GM12878 (cell line): ENCODE data around the gene HTRA3. TPM values are rescaled to one million over a fixed set of nuclear protein-coding genes. Genes with fewer than 3 reads are reported as not detected.

Experiments
- ATAC-seq: fragments of 200-7000 bp; cut with Tn5 transposase; 3 replicates; pipeline ENCODE4 v1.9.1; 2020; ENCODE audit warnings: mild to moderate bottlenecking, moderate library complexity
- BruUV-seq: library from RNA; stranded (reverse); fragments of 400-500 nt; replicated peaks from 2 replicates; lab custom pipeline; 2021; lab: Mats Ljungman, UMichigan
- CTCF ChIA-PET: fragments of 300-600 bp; sonication (Branson Sonifier 250); formaldehyde crosslinking; extraction: SDS; loops from one replicate; lab custom pipeline; 2021; ENCODE audit warnings: inconsistent platforms; lab: Yijun Ruan, JAX
- POLR2A ChIA-PET: fragments of 350-600 bp; formaldehyde crosslinking; extraction: SDS; loops from one replicate; lab custom pipeline; 2021; ENCODE audit warnings: inconsistent platforms; lab: Charles Lee
- RAD21 ChIA-PET: fragments of 300-600 bp; sonication (Branson Sonifier 250); formaldehyde crosslinking; loops from one replicate; lab custom pipeline; 2023; ENCODE audit warnings: antibody characterized with exemption; ENCODE audit not compliant: unreplicated experiment; lab: Charles Lee
- SMC1A ChIA-PET: fragments of 300-600 bp; sonication (Branson Sonifier 250); formaldehyde crosslinking; loops from one replicate; lab custom pipeline; 2023; ENCODE audit not compliant: unreplicated experiment, uncharacterized antibody; lab: Charles Lee
- DNase-seq: peaks from one replicate; pipeline ENCODE4 v3.0.0-alpha.2; 2011; ENCODE audit warnings: low read depth, low spot score
- FAIRE-seq: peaks from 3 replicates; lab custom pipeline; 2011; peaks lifted over from hg19 to GRCh38; lab: Jason Lieb, UNC
- H2AFZ ChIP-seq: 2 replicates; pipeline ENCODE4 v1.6.0; 2011; ENCODE audit warnings: low read depth, low read length, control low read depth; ENCODE audit not compliant: control insufficient read depth
- H3K27ac ChIP-seq: 2 replicates; pipeline ENCODE4 v1.5.1; 2011; ENCODE audit warnings: control low read depth; ENCODE audit not compliant: control insufficient read depth, insufficient read depth
- H3K27me3 ChIP-seq, 2 experiments: replicated peaks in 1 of 2; 2 replicates each; pipeline versions ENCODE4 v1.6.0 to v1.6.1; 2011; ENCODE audit warnings: low read length in 1 of 2; ENCODE audit not compliant: control insufficient read depth in 2 of 2, insufficient read depth in 2 of 2
- H3K36me3 ChIP-seq, 2 experiments: 2 replicates each; pipeline ENCODE4 v1.5.1; 2011; ENCODE audit warnings: low read length in 1 of 2; ENCODE audit not compliant: control insufficient read depth in 2 of 2, insufficient read depth in 2 of 2
- H3K4me1 ChIP-seq: 2 replicates; pipeline ENCODE4 v1.6.1; 2011; ENCODE audit warnings: mild to moderate bottlenecking, low read length, moderate library complexity, mixed read lengths; ENCODE audit not compliant: control insufficient read depth, insufficient read depth
- H3K4me2 ChIP-seq: 2 replicates; pipeline ENCODE4 v1.6.0; 2011; ENCODE audit warnings: control low read depth; ENCODE audit not compliant: control insufficient read depth, insufficient read depth
- H3K4me3 ChIP-seq: fragments of 200-600 bp; sonication (generic); 2 replicates; pipeline ENCODE4 v1.5.1; 2016
- H3K79me2 ChIP-seq: 2 replicates; pipeline ENCODE4 v1.6.0; 2011; ENCODE audit warnings: low read length; ENCODE audit not compliant: control insufficient read depth, insufficient read depth
- H3K9ac ChIP-seq: 2 replicates; pipeline ENCODE4 v1.8.0; 2011; ENCODE audit warnings: low read length, control low read depth, mixed read lengths; ENCODE audit not compliant: control insufficient read depth, insufficient read depth
- H3K9me3 ChIP-seq: replicated peaks from 3 replicates; pipeline ENCODE4 v1.5.1; 2011; ENCODE audit warnings: mild to moderate bottlenecking, low read length; ENCODE audit not compliant: control insufficient read depth, insufficient read depth
- H4K20me1 ChIP-seq: 2 replicates; pipeline ENCODE4 v1.6.0; 2011; ENCODE audit not compliant: control insufficient read depth, insufficient read depth
- ZZZ3 ChIP-seq: IDR thresholded peaks from 2 replicates; pipeline ENCODE4 v1.6.1; 2011; ENCODE audit warnings: low read depth; ENCODE audit not compliant: control insufficient read depth, insufficient read length
- WGBS: methylation state at CpG from one replicate; pipeline ENCODE4 v1.1.6; 2016; ENCODE audit warnings: low lambda C conversion rate; ENCODE audit not compliant: insufficient replicate concordance, insufficient coverage; ENCODE audit errors: missing lambda C conversion rate; 5-methylcytosine and 5-hydroxymethylcytosine counted together
- in situ Hi-C: fragments of 300-500 bp; cut with MboI; formaldehyde crosslinking; loops from 9 replicates; pipeline ENCODE4 v1.14.3; 2018; ENCODE audit warnings: mixed read lengths
- intact Hi-C: fragments of 100-400 bp; cut with micrococcal nuclease; formaldehyde crosslinking; loops from one replicate; pipeline ENCODE4 v1.14.2; 2022; ENCODE audit not compliant: unreplicated experiment
- polyA plus RNA-seq, 11 experiments: library from polyadenylated mRNA; depleted of rRNA in 4 of 11; unstranded in 6 of 11; stranded (reverse) in 5 of 11; fragments of >200 nt; fragmentation: Nextera tagmentation in 4 of 11; fragmentation: Illumina TruSeq in 1 of 11; extraction: Ambion mirVana in 4 of 11; extraction: Trizol in 1 of 11; gene quantifications; 1 replicate in 1 of 11; 2 replicates in 10 of 11; pipeline versions ENCODE4 v1.2.1 to v1.2.3, GENCODE V29; 2011 to 2016; ENCODE audit warnings: inconsistent platforms in 2 of 11, missing spikeins in 2 of 11, low read depth in 1 of 11
- total RNA-seq, 4 experiments: library from RNA; depleted of rRNA in 3 of 4; stranded (reverse); fragments of >200 nt in 3 of 4; fragmentation: Illumina TruSeq in 1 of 4; extraction: Trizol in 1 of 4; gene quantifications; 2 replicates each; pipeline versions ENCODE4 v1.2.1 to v1.2.3, GENCODE V29; 2013 to 2021
- TF ChIP-seq, protein P1 (sequence below): fragments of 150-350 bp; IDR thresholded peaks from 2 replicates; pipeline ENCODE4 v1.6.1; 2016; ENCODE audit warnings: low read depth, low read length

Gene HTRA3
- total and polyA plus RNA-seq, 10 of the 15 experiments (the other 5 are each of a cell fraction or from before 2014, with no cell fraction given): 0.04 to 1.2 (median 0.08) TPM; not detected in 7

GRCh38 chr4:8322794-8323704, 53.5 kb downstream of the HTRA3 start:
- Histone ChIP-seq H2AFZ (no peak overlapping the region), H3K79me2 (no peaks in the 10 kb centered on the region), H3K4me3 (no peak overlapping the region), H3K27ac (no peak overlapping the region), H4K20me1 (no peaks in the 10 kb centered on the region), H3K4me2 (no peak overlapping the region), H3K27me3 (peaks cover 0 to 1% of the 10 kb centered on the region in 2 experiments; a peak in 2 of 4 replicates), H3K9ac (no peak overlapping the region), H3K36me3 (no peaks in the 10 kb centered on the region), H3K4me1 (no peaks in the 10 kb centered on the region), H3K9me3 (no peaks in the 10 kb centered on the region)
- FAIRE-seq (no peak), DNase-seq (no peak), ATAC-seq (no peak)
- 30% methylated on average over 9 of the region's 9 CpGs for WGBS
- in situ Hi-C loops: no loop called here
- intact Hi-C loops: loop anchor here (10.0 kb wide), 1 partner anchor 82 kb away; no protein-coding TSS in a partner anchor
- TF ChIP-seq ZZZ3: no peak
- TF ChIP-seq, protein P1, sequence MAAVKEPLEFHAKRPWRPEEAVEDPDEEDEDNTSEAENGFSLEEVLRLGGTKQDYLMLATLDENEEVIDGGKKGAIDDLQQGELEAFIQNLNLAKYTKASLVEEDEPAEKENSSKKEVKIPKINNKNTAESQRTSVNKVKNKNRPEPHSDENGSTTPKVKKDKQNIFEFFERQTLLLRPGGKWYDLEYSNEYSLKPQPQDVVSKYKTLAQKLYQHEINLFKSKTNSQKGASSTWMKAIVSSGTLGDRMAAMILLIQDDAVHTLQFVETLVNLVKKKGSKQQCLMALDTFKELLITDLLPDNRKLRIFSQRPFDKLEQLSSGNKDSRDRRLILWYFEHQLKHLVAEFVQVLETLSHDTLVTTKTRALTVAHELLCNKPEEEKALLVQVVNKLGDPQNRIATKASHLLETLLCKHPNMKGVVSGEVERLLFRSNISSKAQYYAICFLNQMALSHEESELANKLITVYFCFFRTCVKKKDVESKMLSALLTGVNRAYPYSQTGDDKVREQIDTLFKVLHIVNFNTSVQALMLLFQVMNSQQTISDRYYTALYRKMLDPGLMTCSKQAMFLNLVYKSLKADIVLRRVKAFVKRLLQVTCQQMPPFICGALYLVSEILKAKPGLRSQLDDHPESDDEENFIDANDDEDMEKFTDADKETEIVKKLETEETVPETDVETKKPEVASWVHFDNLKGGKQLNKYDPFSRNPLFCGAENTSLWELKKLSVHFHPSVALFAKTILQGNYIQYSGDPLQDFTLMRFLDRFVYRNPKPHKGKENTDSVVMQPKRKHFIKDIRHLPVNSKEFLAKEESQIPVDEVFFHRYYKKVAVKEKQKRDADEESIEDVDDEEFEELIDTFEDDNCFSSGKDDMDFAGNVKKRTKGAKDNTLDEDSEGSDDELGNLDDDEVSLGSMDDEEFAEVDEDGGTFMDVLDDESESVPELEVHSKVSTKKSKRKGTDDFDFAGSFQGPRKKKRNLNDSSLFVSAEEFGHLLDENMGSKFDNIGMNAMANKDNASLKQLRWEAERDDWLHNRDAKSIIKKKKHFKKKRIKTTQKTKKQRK: no peak
- ChIA-PET RAD21 (no interaction called here), SMC1A (no interaction called here), CTCF (no interaction called here), POLR2A (no interaction called here)
- no TSS peak for BruUV-seq
